DND-41 (cell line): ENCODE data around the gene CALML4.
"Not testable (repeated sequence)": the region's sequence is repeated elsewhere in the genome, so short reads cannot be mapped to it uniquely, and the experiment has no call there.

Experiments used
- ATAC-seq: fragments of 200-7000 bp; cut with Tn5 transposase; 3 replicates; pipeline ENCODE4 v1.9.1; 2021; ENCODE audit warnings: low read depth; ENCODE audit not compliant: insufficient read depth
- DNase-seq: peaks from one replicate; pipeline ENCODE4 v3.0.0-alpha.2; 2020
- H2AFZ ChIP-seq: 2 replicates; pipeline ENCODE4 v1.6.0; 2012; ENCODE audit warnings: low read depth, low read length
- H3K27ac ChIP-seq: 2 replicates; pipeline ENCODE4 v1.5.1; 2012; ENCODE audit warnings: low read length, inconsistent platforms
- H3K27me3 ChIP-seq: fragments of 200-600 bp; sonication (generic); 2 replicates; pipeline ENCODE4 v1.6.0; 2012; ENCODE audit warnings: low read length, mild to moderate bottlenecking, inconsistent platforms; ENCODE audit not compliant: insufficient read depth, poor library complexity
- H3K36me3 ChIP-seq: 2 replicates; pipeline ENCODE4 v1.5.1; 2012; ENCODE audit warnings: low read length, inconsistent platforms; ENCODE audit not compliant: insufficient read depth
- H3K4me1 ChIP-seq: 2 replicates; pipeline ENCODE4 v1.5.1; 2012; ENCODE audit warnings: mild to moderate bottlenecking, low read length; ENCODE audit not compliant: insufficient read depth
- H3K4me2 ChIP-seq: 2 replicates; pipeline ENCODE4 v1.6.0; 2012; ENCODE audit warnings: mild to moderate bottlenecking, moderate library complexity, low read length, inconsistent platforms; ENCODE audit not compliant: insufficient read depth
- H3K4me3 ChIP-seq, 2 experiments: fragments of 200-600 bp in 1 of 2; shearing (Covaris generic) in 1 of 2; 2 replicates each; pipeline ENCODE4 v1.5.1; 2012 to 2016; ENCODE audit warnings: inconsistent platforms in 2 of 2, low read length in 2 of 2, mild to moderate bottlenecking in 2 of 2, low read depth in 1 of 2, moderate library complexity in 1 of 2
- H3K79me2 ChIP-seq: 2 replicates; pipeline ENCODE4 v1.6.0; 2012; ENCODE audit warnings: low read length, inconsistent platforms; ENCODE audit not compliant: insufficient read depth
- H3K9ac ChIP-seq: 2 replicates; pipeline ENCODE4 v1.6.0; 2012; ENCODE audit warnings: low read depth, mild to moderate bottlenecking, inconsistent platforms, low read length, moderate library complexity
- H3K9me3 ChIP-seq: 2 replicates; pipeline ENCODE4 v1.5.1; 2012; ENCODE audit warnings: low read length, moderate library complexity, mild to moderate bottlenecking, inconsistent platforms; ENCODE audit not compliant: insufficient read depth, severe bottlenecking
- H4K20me1 ChIP-seq: 2 replicates; pipeline ENCODE4 v1.6.0; 2012; ENCODE audit warnings: low read length; ENCODE audit not compliant: insufficient read depth
- CTCF ChIP-seq: IDR thresholded peaks from 2 replicates; pipeline ENCODE4 v1.5.1; 2012; ENCODE audit warnings: borderline replicate concordance, low read length, moderate library complexity, mild to moderate bottlenecking; ENCODE audit not compliant: poor library complexity, severe bottlenecking; ENCODE audit errors: extremely low read depth
- EZH2 ChIP-seq: IDR thresholded peaks from 3 replicates; pipeline ENCODE4 v1.6.1; 2012; ENCODE audit warnings: borderline replicate concordance, low read depth, mild to moderate bottlenecking, moderate library complexity, low read length, inconsistent platforms; ENCODE audit not compliant: severe bottlenecking

Gene CALML4

GRCh38 chr15:68203486-68203885 lies 1.6 kb downstream of the CALML4 start:
- ATAC-seq (no peak), DNase-seq (no peak)
- no peak overlapping the region for H3K9ac ChIP-seq
- H3K27me3 ChIP-seq: no peaks in the 10 kb centered on the region
- no peaks in the 10 kb centered on the region for H3K4me1 ChIP-seq
- no peak overlapping the region for H3K4me2 ChIP-seq
- TF ChIP-seq CTCF: no peak
- H2AFZ ChIP-seq: no peak overlapping the region
- H3K9me3 ChIP-seq: no peaks in the 10 kb centered on the region
- H3K27ac ChIP-seq: no peak overlapping the region
- H3K4me3 ChIP-seq: no peak overlapping the region
- peaks cover 17% of the 10 kb centered on the region for H3K36me3 ChIP-seq
- H3K79me2 ChIP-seq: peaks cover 2% of the 10 kb centered on the region; the same call in 1 of the 2 replicates
- H4K20me1 ChIP-seq: peaks cover 33% of the 10 kb centered on the region

GRCh38 chr15:68202994-68203393 lies 2.1 kb downstream of the CALML4 start:
- not testable (repeated sequence) for H3K4me2 ChIP-seq, H2AFZ ChIP-seq, ATAC-seq, H3K4me3 ChIP-seq, H3K79me2 ChIP-seq, DNase-seq, H3K4me1 ChIP-seq, H3K27ac ChIP-seq, H3K9me3 ChIP-seq, H3K27me3 ChIP-seq, H3K9ac ChIP-seq
- H3K36me3 ChIP-seq: peaks cover 13% of the 10 kb centered on the region
- peaks cover 30% of the 10 kb centered on the region for H4K20me1 ChIP-seq

GRCh38 chr15:68201879-68202261 lies 3.3 kb downstream of the CALML4 start:
- no peak for DNase-seq
- Histone ChIP-seq H3K4me3 (no peak overlapping the region), H3K36me3 (peaks cover 14% of the 10 kb centered on the region), H3K27ac (no peak overlapping the region), H3K9me3 (no peaks in the 10 kb centered on the region), H3K79me2 (no peaks in the 10 kb centered on the region; the same call in 1 of the 2 replicates), H3K27me3 (no peaks in the 10 kb centered on the region), H2AFZ (no peak overlapping the region), H3K9ac (no peak overlapping the region), H4K20me1 (peaks cover 24% of the 10 kb centered on the region), H3K4me2 (no peak overlapping the region), H3K4me1 (no peaks in the 10 kb centered on the region)
- no peak for ATAC-seq
- TF ChIP-seq CTCF (no peak), EZH2 (no peak)

GRCh38 chr15:68201153-68201878 lies 3.8 kb downstream of the CALML4 start:
- peaks cover 20% of the 10 kb centered on the region for H4K20me1 ChIP-seq
- peaks cover 15% of the 10 kb centered on the region for H3K36me3 ChIP-seq
- H3K79me2 ChIP-seq: no peaks in the 10 kb centered on the region; the same call in 1 of the 2 replicates
- no peak overlapping the region for H3K4me2 ChIP-seq
- no peaks in the 10 kb centered on the region for H3K4me1 ChIP-seq
- H3K9ac ChIP-seq: no peak overlapping the region
- H3K27me3 ChIP-seq: no peaks in the 10 kb centered on the region
- DNase-seq: no peak
- no peak overlapping the region for H2AFZ ChIP-seq
- no peak overlapping the region for H3K4me3 ChIP-seq
- TF ChIP-seq CTCF (no peak), EZH2 (no peak)
- ATAC-seq: no peak
- H3K27ac ChIP-seq: no peak overlapping the region
- no peaks in the 10 kb centered on the region for H3K9me3 ChIP-seq
